HepG2 (cell line): ENCODE measurements around the gene NABP1. TPM values are rescaled to one million over a fixed set of nuclear protein-coding genes. Genes with fewer than 3 reads are reported as not detected.

Experiments
- ATAC-seq: fragments of 200-7000 bp; cut with Tn5 transposase; 3 replicates; pipeline ENCODE4 v1.9.1; 2020; ENCODE audit warnings: mild to moderate bottlenecking, moderate library complexity
- BruUV-seq: library from RNA; stranded (reverse); fragments of 400-500 nt; replicated peaks from 2 replicates; lab custom pipeline; 2021; lab: Mats Ljungman, UMichigan
- CTCF ChIA-PET: fragments of 300-600 bp; formaldehyde crosslinking; extraction: SDS; loops from one replicate; lab custom pipeline; 2021; ENCODE audit warnings: low total read pairs, inconsistent platforms, low intra/inter-chr PET ratio; lab: Yijun Ruan, JAX
- POLR2A ChIA-PET: fragments of 350-600 bp; sonication (Branson Sonifier 250); formaldehyde crosslinking; loops from one replicate; lab custom pipeline; 2020; ENCODE audit warnings: antibody characterized with exemption, inconsistent platforms; lab: Yijun Ruan, JAX
- DNase-seq: peaks from one replicate; pipeline ENCODE4 v3.0.0-alpha.2; 2015; ENCODE audit warnings: low spot score
- FAIRE-seq: peaks from 3 replicates; lab custom pipeline; 2011; peaks lifted over from hg19 to GRCh38; lab: Jason Lieb, UNC
- H2AFZ ChIP-seq: one replicate; pipeline ENCODE4 v1.6.1; 2011; ENCODE audit warnings: low read length, inconsistent platforms
- H3K27ac ChIP-seq: fragments of 300-600 bp; 3 replicates; pipeline ENCODE4 v1.8.0; 2011; ENCODE audit warnings: mixed run types, mild to moderate bottlenecking, mixed read lengths, low read length, inconsistent platforms; ENCODE audit not compliant: insufficient read depth; ENCODE audit errors: extremely low read length
- H3K27me3 ChIP-seq, 2 experiments: fragments of 200-600 bp in 1 of 2; 2 replicates in 1 of 2; 3 replicates in 1 of 2; pipeline versions ENCODE4 v1.6.0 to v1.8.0; 2011; ENCODE audit warnings: low read length in 2 of 2, mild to moderate bottlenecking in 2 of 2, moderate library complexity in 2 of 2, inconsistent platforms in 1 of 2; ENCODE audit not compliant: insufficient read depth in 2 of 2, control insufficient read depth in 1 of 2
- H3K36me3 ChIP-seq, 2 experiments: fragments of 200-600 bp in 1 of 2; replicated peaks in 1 of 2; 2 replicates in 1 of 2; 3 replicates in 1 of 2; pipeline versions ENCODE4 v1.5.1 to v1.8.0; 2011; ENCODE audit warnings: low read length in 2 of 2, inconsistent platforms in 1 of 2; ENCODE audit not compliant: insufficient read depth in 2 of 2, control insufficient read depth in 1 of 2
- H3K4me1 ChIP-seq: 2 replicates; pipeline ENCODE4 v1.5.1; 2012; ENCODE audit warnings: low read length, inconsistent platforms; ENCODE audit not compliant: insufficient read depth
- H3K4me2 ChIP-seq: 2 replicates; pipeline ENCODE4 v1.6.0; 2011; ENCODE audit warnings: low read depth, low read length, inconsistent platforms
- H3K4me3 ChIP-seq, 3 experiments: fragments of 200-600 bp in 1 of 3; sonication (generic), shearing (Covaris generic) in 1 of 3; replicated peaks in 1 of 3; 2 replicates each; pipeline ENCODE4 v1.5.1; 2011 to 2016; ENCODE audit warnings: low read length in 3 of 3, inconsistent platforms in 2 of 3, low read depth in 2 of 3, mild to moderate bottlenecking in 2 of 3, control low read depth in 1 of 3, mixed read lengths in 1 of 3; ENCODE audit not compliant: insufficient read depth in 1 of 3
- H3K79me2 ChIP-seq: one replicate; pipeline ENCODE4 v1.6.1; 2011; ENCODE audit warnings: low read length, inconsistent platforms; ENCODE audit not compliant: insufficient read depth
- H3K9ac ChIP-seq: 2 replicates; pipeline ENCODE4 v1.6.0; 2011; ENCODE audit warnings: mild to moderate bottlenecking, low read depth, low read length, inconsistent platforms; ENCODE audit not compliant: insufficient read depth
- H3K9me3 ChIP-seq: 2 replicates; pipeline ENCODE4 v1.5.1; 2012; ENCODE audit warnings: mild to moderate bottlenecking, low read length
- H4K20me1 ChIP-seq: 2 replicates; pipeline ENCODE4 v1.6.0; 2011; ENCODE audit warnings: inconsistent platforms, mild to moderate bottlenecking, low read length, moderate library complexity; ENCODE audit not compliant: insufficient read depth
- ATF1 ChIP-seq: IDR thresholded peaks from 2 replicates; pipeline ENCODE4 v1.6.1; 2016; ENCODE audit warnings: mild to moderate bottlenecking, control low read depth
- ATF7 ChIP-seq, 2 experiments: fragments of 450-650 bp in 1 of 2; sonication (generic) in 1 of 2; formaldehyde crosslinking in 1 of 2; IDR thresholded peaks; 2 replicates each; pipeline versions ENCODE4 v1.4.0 to v1.6.1; 2016 to 2020; ENCODE audit warnings: antibody characterized with exemption in 1 of 2, mild to moderate bottlenecking in 1 of 2, missing genetic modification reagents in 1 of 2
- CC2D1A ChIP-seq: sonication (generic); formaldehyde crosslinking; IDR thresholded peaks from 2 replicates; pipeline ENCODE4 v1.8.1; 2023; ENCODE audit warnings: mild to moderate bottlenecking, missing genetic modification reagents
- CENPBD1 ChIP-seq: sonication (generic); formaldehyde crosslinking; IDR thresholded peaks from 2 replicates; pipeline ENCODE4 v1.8.0; 2022; ENCODE audit warnings: missing genetic modification reagents, low read depth, mild to moderate bottlenecking, borderline replicate concordance
- CREM ChIP-seq, 2 experiments: sonication (generic) in 1 of 2; formaldehyde crosslinking in 1 of 2; IDR thresholded peaks; 2 replicates each; pipeline versions ENCODE4 v1.4.0 to v1.6.1; 2016 to 2020; ENCODE audit warnings: antibody characterized with exemption in 1 of 2, mild to moderate bottlenecking in 1 of 2, missing genetic modification reagents in 1 of 2
- HBP1 ChIP-seq: IDR thresholded peaks from 2 replicates; pipeline ENCODE4 v1.6.1; 2016; ENCODE audit warnings: low read depth, control low read depth
- MAX ChIP-seq: IDR thresholded peaks from 2 replicates; pipeline ENCODE4 v1.6.1; 2012; ENCODE audit warnings: inconsistent platforms
- MTF2 ChIP-seq: sonication (generic); formaldehyde crosslinking; IDR thresholded peaks from 2 replicates; pipeline ENCODE4 v1.5.0; 2020; ENCODE audit warnings: missing genetic modification reagents, borderline replicate concordance
- NCOA1 ChIP-seq: sonication (generic); formaldehyde crosslinking; IDR thresholded peaks from 2 replicates; pipeline ENCODE4 v1.9.0; 2021; ENCODE audit warnings: missing genetic modification reagents
- NFIC ChIP-seq: IDR thresholded peaks from 2 replicates; pipeline ENCODE4 v1.6.1; 2012; ENCODE audit warnings: mild to moderate bottlenecking, low read length, inconsistent platforms
- PLRG1 ChIP-seq: fragments of 450-650 bp; conservative IDR thresholded peaks from 2 replicates; pipeline ENCODE4 v1.6.1; 2016
- RFX5 ChIP-seq: IDR thresholded peaks from 2 replicates; pipeline ENCODE4 v1.6.1; 2011; ENCODE audit warnings: low read depth, low read length, improper control_type of control experiment
- ZEB1 ChIP-seq: IDR thresholded peaks from 2 replicates; pipeline ENCODE4 v1.6.1; 2012; ENCODE audit warnings: mild to moderate bottlenecking, low read depth, inconsistent platforms; ENCODE audit not compliant: insufficient replicate concordance
- ZHX1 ChIP-seq: sonication (generic); formaldehyde crosslinking; IDR thresholded peaks from 2 replicates; pipeline ENCODE4 v1.8.1; 2022; ENCODE audit warnings: low read depth, mild to moderate bottlenecking, missing genetic modification reagents
- ZNF124 ChIP-seq: sonication (generic); formaldehyde crosslinking; IDR thresholded peaks from 2 replicates; pipeline ENCODE4 v1.4.0; 2020; ENCODE audit warnings: missing genetic modification reagents
- WGBS: methylation state at CpG from one replicate; pipeline ENCODE4 v1.1.6; 2017; ENCODE audit warnings: low lambda C conversion rate; 5-methylcytosine and 5-hydroxymethylcytosine counted together
- in situ Hi-C: cut with HindIII; loops from 2 replicates; pipeline ENCODE4 v1.10.0; 2017; ENCODE audit warnings: low pct_unique_long_range_greater_than_20kb; ENCODE audit not compliant: extremely low pct_ligation_motif_present
- intact Hi-C: fragments of 100-400 bp; cut with micrococcal nuclease; formaldehyde crosslinking; loops from one replicate; pipeline ENCODE4 v1.10.0; 2022; ENCODE audit not compliant: unreplicated experiment
- polyA plus RNA-seq, 8 experiments: library from polyadenylated mRNA; depleted of rRNA in 3 of 8; stranded (reverse) in 7 of 8; unstranded in 1 of 8; fragments of >200 nt; fragmentation: Illumina TruSeq in 4 of 8; extraction: Trizol in 4 of 8; gene quantifications; 2 replicates each; pipeline versions ENCODE4 v1.2.1 to v1.2.3, GENCODE V29; 2011 to 2016; ENCODE audit warnings: low read depth in 4 of 8, missing spikeins in 1 of 8, mixed read lengths in 1 of 8; ENCODE audit not compliant: insufficient read depth in 1 of 8
- total RNA-seq, 5 experiments: library from RNA; depleted of rRNA; stranded (reverse); fragments of >200 nt; fragmentation: Illumina TruSeq; extraction: Trizol; gene quantifications; 2 replicates each; pipeline ENCODE4 v1.2.3, GENCODE V29; 2016; ENCODE audit warnings: low read depth in 1 of 5

NABP1 gene
- total and polyA plus RNA-seq, 2 of the 13 experiments (the other 11 are each of a cell fraction or from before 2014, with no cell fraction given): 14.9 to 19.8 TPM

GRCh38 chr2:191676790-191677645 lies 918 bp upstream of the NABP1 start:
- H3K4me3 ChIP-seq: peak overlapping the region; percentile 59 to 74 (median 69)
- H4K20me1 ChIP-seq: no peaks in the 10 kb centered on the region
- H3K27me3 ChIP-seq: no peaks in the 10 kb centered on the region; a peak in 1 of 5 replicates
- H3K4me2 ChIP-seq: peak overlapping the region; percentile 93
- ChIA-PET CTCF (no interaction called here), POLR2A (interaction anchor here (0.6 to 6.3 kb wide), 37 partner anchors 9 to 1027 kb away, joined by 3 to 153 read pairs (median 4); partner anchors contain the start of gene CAVIN2)
- H3K36me3 ChIP-seq: 0 out of 5 replicates have a peak, but pooled peaks cover 0 to under 1% of the 10 kb centered on the region in 2 experiments
- peak; percentile 52 for ATAC-seq
- H3K9me3 ChIP-seq: no peaks in the 10 kb centered on the region
- FAIRE-seq: no peak
- peak; percentile 59 for DNase-seq
- TF ChIP-seq NCOA1 (0 out of 2 replicates have a peak, but pooled peaks have one; percentile 41), ATF7 (IDR thresholded peaks at IDR 0.05) (0 out of 2 replicates have a peak, but pooled peaks have one; percentile 18), ATF7 (CRISPR knock-in tag; IDR thresholded peaks at IDR 0.05) (no peak), CC2D1A (CRISPR knock-in tag) (0 out of 2 replicates have a peak, but pooled peaks have one; percentile 51), HBP1 (0 out of 2 replicates have a peak, but pooled peaks have one; percentile 40), ATF1 (CRISPR knock-in tag) (peak; percentile 22; the same call in 1 of the 2 replicates), ZHX1 (CRISPR knock-in tag) (0 out of 2 replicates have a peak, but pooled peaks have one; percentile 5), RFX5 (peak; percentile 88), ZEB1 (peak; percentile 11), MAX (no peak), NFIC (0 out of 2 replicates have a peak, but pooled peaks have one; percentile 31), ZNF124 (no peak), MTF2 (CRISPR knock-in tag) (no peak), CENPBD1 (CRISPR knock-in tag) (peak; percentile 16; the same call in 1 of the 2 replicates), PLRG1 (no peak), CREM (IDR thresholded peaks at IDR 0.05) (0 out of 2 replicates have a peak, but pooled peaks have one; percentile 33), CREM (CRISPR knock-in tag; IDR thresholded peaks at IDR 0.05) (no peak)
- peak overlapping the region; percentile 84 for H2AFZ ChIP-seq
- peaks cover 39% of the 10 kb centered on the region for H3K4me1 ChIP-seq
- 41% methylated on average over 8 of the region's 8 CpGs for WGBS
- in situ Hi-C loops (loop anchor here (5.0 kb wide), 1 partner anchor 40 kb away; no protein-coding TSS in a partner anchor), intact Hi-C loops (loop anchor here (1.0 kb wide), 1 partner anchor 40 kb away; no protein-coding TSS in a partner anchor)
- peak overlapping the region; percentile 67 for H3K9ac ChIP-seq
- H3K27ac ChIP-seq: peak overlapping the region; percentile 60
- H3K79me2 ChIP-seq: peaks cover 4% of the 10 kb centered on the region
- BruUV-seq: TSS peak; percentile 99
